ENCODE measurements around the gene CLEC2D. TPM values are rescaled to one million over a fixed set of nuclear protein-coding genes. Genes with fewer than 3 reads are reported as not detected.
A peak's percentile ranks its signal among the peaks of the same experiment; 100 is the strongest.
"Not testable (repeated sequence)": the region's sequence is repeated elsewhere in the genome, so short reads cannot be mapped to it uniquely, and the experiment has no call there.

The CLEC2D gene
- total RNA-seq, 1 donor from 2014 or later, result 15.5 TPM

DNA sequence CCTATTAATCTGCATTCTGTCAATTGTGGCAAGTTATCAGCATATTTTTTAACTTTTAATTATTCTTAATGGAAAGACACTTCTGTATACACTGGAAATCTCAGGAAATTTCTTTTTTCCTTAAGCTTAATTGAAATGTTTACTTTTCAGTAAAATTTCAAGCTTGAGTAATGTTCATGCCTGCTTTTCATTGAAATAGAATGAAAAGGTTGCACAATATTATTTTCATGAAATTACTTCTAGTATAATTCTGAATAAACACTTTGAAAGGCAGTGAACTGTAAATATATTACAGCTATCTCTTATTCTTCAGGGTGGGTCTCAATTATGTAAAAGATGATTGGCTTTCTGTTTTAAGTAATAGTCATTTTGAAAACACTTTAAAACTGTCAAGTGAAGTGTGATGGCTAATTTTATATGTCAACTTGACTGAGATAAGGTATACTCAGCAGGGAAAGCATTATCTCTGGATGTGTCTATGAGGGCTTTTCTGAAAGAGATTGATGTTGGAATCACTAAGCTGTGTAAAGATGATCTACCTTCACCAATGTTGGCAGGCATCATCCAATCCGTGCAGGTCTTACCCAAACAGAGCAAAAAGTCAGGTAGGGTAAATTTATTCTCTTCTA lies 29.9 kb downstream of the CLEC2D start:
- DNase-seq (ENCODE audit: low spot score in 2 of 2), result no peak
- FAIRE-seq, result no peak

- FAIRE-seq (no peak), DNase-seq (ENCODE audit: low spot score in 2 of 2) (no peak)
Measured at GRCh38 chr12:9699898-9700605, 30.5 kb downstream of the CLEC2D start.

GRCh38 chr12:9700606-9700956 lies 31.1 kb downstream of the CLEC2D start:
- DNase-seq (ENCODE audit: low spot score in 2 of 2) (no peak), FAIRE-seq (no peak)

GRCh38 chr12:9701380-9702154 lies 32.1 kb downstream of the CLEC2D start:
- FAIRE-seq, result no peak

DNA sequence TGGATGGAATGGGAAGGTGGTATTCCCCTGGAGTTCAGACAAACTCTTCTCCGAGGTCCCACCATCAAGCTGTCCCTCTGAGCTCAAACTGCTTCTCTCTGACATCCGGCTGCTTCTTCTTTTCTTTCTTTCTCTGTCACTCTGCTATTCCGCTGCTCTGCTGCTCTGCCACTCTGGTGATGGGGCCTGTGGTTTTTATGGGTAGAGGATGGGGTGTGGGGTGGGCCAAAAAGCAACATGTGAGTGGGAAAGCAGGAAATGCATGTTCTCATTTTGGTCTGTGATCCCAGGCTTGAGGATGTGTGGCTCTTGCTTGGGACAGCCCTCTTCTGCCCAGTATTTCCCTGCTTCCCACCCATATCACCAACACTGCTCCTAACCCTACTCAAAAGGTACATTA lies 32.7 kb downstream of the CLEC2D start:
- FAIRE-seq (no peak), DNase-seq (ENCODE audit: low spot score in 2 of 2) (no peak)

More at GRCh38 chr12:9701380-9702154, 32.1 kb downstream of the CLEC2D start:
- no peak for DNase-seq (ENCODE audit: low spot score in 2 of 2)

GRCh38 chr12:9704561-9704960 lies 35.0 kb downstream of the CLEC2D start:
- DNase-seq (ENCODE audit: low spot score in 2 of 2); FAIRE-seq: not testable (repeated sequence)

DNA sequence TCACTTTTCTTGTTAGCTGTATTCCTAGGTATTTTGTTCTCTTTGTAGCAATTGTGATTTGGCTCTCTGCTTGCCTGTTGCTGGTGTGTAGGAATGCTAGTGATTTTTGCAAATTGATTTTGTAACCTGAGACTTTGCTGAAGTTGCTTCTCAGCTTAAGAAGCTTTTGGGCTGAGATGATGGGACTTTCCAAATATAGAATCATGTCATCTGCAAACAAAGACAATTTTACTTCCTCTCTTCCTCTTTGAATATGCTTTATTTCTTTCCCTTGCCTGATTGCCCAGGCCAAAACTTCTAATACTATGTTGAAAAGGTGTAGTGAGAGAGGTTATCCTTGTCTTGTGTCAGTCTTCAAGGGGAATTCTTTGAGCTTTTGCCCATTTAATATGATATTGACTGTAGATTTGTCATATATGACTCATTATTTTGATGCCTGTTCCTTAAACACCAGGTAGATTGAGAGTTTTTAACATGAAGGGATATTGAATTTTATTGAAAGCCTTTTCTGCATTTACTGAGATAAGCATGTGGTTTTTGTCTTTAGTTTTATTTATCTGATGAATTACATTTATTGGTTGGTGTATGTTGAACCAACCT lies 36.7 kb downstream of the CLEC2D start:
- DNase-seq (ENCODE audit: low spot score in 2 of 2) (no peak), FAIRE-seq (no peak)

DNA sequence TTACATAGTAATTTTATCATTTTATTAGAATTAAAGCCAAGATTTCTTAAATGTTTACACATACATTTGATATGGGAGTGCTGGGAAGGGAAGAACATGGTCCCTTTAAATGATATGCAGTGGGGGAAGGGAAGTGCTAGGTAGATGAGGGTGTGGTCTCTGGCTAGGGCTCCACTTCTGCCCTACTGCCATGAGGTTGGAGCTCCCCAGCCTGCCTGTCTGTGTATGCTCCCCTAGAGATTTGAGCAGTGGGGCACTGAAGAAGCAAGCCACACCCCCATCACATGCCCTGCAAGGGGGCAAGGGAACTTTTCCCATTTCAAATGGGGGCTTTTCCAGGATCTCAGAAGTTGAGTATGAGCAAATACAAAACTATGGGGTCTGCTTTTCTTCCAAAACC lies 37.8 kb downstream of the CLEC2D start:
- DNase-seq (ENCODE audit: low spot score in 2 of 2), result no peak
- FAIRE-seq, result no peak

DNA sequence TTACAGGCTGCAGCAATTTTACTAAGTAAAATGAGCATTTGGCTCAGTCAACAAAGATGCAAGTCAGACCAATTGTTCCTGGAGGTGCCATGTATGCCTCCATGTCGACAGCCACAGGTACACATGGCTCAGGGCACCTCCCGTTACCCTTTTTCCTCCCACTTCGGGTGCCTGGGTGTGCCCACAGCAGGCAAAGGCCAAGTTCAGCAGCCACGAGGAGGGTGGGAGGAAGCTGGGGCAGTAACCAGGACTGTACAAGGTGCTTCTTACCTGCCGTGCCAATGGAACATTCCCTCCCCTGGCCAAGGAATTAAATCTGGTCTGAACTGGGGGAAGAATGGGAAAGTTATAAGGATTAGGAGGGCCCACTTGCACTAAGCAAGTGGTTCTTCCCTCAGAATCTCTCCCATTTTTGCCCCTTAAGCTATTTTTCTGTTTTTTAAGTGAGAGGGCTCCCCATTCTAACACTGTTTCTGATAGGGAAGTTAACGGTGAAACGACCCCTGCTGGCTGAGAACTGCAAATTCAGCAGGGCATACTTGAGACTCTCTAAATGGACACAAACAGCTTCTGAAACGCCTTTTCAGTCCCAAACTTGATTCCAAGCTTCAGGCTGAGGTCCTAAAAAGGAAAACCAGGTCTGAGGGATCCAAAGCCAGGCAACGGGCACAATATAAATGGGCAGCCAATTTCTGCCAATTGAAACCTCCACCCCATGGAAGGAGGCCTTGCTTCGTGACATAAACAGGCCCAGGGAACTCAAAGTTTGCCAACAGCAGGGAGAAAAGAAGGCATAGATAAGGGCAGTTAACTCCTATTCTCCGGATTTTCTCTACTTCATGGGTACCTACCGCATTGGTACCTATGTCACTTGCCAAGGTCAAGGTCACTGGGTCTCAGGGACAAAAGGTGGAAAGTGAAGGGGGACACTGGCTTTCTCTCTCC lies 38.6 kb downstream of the CLEC2D start:
- FAIRE-seq (no peak), DNase-seq (ENCODE audit: low spot score in 2 of 2) (peak in 1 of 2 donors; percentile 18)

- no peak for FAIRE-seq
- no peak for DNase-seq (ENCODE audit: low spot score in 2 of 2)
Measured at GRCh38 chr12:9708853-9709252, 39.3 kb downstream of the CLEC2D start.

DNA sequence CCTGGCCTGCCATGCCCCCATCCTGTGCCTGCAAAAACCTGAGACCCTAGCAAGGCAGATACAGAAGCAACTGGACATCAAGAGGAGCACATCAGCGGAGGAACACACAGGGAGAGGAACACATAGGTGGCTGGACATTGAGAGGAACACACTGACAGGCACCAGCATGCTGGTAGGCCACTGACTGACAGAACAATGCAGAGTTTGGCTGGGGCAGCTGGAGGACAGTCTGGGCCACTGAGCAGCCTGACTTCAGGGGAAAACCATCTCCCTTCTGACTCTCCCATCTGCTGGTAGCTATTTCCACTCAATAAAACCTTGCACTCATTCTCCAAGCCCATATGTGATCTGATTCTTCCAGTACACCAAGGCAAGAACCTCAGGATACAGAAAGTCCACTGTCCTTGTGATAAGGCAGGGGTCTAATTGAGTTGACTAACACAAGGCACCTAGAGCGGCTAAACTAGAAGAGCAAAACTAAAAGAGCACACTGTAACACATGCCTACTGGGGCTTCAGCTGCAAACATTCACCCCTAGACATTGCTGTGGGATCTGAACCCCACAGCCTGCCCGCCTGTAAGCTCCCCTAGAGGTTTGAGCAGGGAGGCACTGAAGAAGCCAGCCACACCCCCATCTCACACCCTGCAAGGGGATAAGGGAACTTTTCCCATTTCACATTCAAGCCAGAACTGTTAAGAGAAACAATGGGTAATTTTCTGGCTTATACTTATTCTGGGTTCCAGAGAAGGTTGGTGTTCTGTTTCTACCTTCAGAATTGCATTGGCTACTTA lies 41.3 kb downstream of the CLEC2D start:
- FAIRE-seq, result no peak
- DNase-seq (ENCODE audit: low spot score in 2 of 2), result no peak

DNA sequence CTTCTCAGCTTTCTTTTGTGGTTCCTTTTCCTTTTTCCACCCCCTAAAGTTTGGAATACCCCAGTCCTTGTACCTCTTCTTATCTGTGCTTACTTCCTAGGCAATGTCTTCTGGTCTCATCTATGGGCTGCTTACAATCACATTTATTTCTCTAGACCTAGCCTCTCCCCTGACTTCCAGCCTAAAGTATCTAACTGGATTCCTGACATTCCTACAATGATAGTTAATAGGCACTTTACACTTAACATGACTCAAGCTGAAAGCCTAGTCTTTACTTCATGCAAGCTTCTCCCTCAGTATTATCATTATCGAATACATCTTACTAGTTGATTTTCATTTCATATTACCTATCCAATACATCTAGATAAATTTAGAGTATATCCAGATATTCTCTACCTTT lies 42.2 kb downstream of the CLEC2D start:
- DNase-seq (ENCODE audit: low spot score in 2 of 2) (no peak), FAIRE-seq (no peak)

GRCh38 chr12:9713032-9713558 lies 43.6 kb downstream of the CLEC2D start:
- not testable (repeated sequence) for DNase-seq (ENCODE audit: low spot score in 2 of 2); FAIRE-seq

DNA sequence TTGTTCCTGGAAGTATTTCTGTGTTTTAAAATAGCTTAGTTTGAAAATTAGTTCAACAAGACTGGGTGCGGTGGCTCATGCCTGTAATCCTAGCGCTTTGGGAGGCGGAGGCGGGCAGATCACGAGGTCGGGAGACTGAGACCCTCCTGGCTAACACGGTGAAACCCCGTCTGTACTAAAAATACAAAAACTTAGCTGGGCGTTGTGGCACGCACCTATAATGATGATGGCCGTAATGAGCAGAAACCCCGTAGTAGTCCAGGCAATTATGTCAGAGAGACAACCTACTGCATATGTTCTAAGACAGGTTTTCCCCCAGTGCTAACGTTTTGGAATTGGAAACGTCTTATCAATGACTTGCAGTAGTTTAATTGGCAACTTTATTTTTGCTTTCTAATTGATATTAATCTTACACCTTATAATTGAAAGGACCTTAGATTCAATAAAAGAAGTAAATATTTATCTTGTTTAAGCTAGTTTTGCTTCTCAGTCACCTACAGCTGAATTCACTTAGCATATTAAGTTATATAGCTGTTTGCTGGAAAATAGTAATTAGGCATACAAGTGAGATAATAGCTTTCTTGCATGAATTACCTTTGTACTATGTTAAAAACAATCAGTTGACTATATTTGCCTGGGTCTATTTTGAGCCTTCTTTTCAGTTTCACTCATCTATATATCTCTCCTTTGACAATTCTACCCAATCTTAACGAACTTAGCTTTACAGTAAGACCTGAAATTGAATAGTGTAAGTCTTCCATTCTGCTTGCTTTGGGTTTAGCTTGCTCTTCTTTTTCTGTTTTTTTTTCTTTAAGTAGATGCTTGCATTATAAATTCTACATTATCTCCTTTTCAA lies 47.8 kb downstream of the CLEC2D start:
- FAIRE-seq (no peak), DNase-seq (ENCODE audit: low spot score in 2 of 2) (no peak)

DNA sequence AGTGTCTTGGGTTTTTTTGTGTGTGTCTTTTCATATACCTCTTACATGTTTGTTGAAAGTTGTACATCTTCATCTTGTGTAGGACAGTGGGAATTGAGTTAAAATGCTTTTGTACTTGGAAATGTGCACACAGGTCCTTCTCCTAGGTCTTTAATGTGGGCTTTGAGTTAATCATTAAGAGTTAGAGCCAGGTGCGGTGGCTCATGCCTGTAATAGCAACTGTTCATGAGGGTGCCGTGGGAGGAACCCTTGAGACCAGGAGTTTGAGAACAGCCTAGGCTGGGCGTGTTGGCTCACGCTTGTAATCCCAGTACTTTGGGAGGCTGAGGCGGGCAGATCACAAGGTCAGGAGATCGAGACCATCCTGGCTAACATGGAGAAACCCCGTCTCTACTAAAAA lies 49.5 kb downstream of the CLEC2D start:
- DNase-seq (ENCODE audit: low spot score in 2 of 2) (no peak), FAIRE-seq (no peak)

DNA sequence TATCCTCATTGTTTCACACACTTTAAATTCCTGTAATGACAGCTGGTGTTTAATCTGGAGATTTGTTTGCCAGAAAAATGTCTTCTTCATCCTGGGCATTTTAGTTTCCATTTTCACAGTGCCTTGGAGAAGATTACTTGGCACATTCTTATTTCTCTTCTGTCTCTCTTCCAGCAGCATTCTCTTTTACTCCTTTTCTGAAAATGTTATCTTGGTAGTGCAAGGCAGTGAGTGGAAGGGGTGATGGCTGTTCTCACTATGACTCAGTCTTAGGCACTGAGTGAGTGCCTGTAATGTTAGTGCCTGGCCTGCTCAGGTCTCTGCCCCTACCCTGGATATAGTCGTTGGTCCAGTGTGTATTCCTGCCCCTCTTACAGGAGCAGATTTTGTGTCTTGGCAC lies 50.3 kb downstream of the CLEC2D start:
- no peak for DNase-seq (ENCODE audit: low spot score in 2 of 2)
- no peak for FAIRE-seq

DNA sequence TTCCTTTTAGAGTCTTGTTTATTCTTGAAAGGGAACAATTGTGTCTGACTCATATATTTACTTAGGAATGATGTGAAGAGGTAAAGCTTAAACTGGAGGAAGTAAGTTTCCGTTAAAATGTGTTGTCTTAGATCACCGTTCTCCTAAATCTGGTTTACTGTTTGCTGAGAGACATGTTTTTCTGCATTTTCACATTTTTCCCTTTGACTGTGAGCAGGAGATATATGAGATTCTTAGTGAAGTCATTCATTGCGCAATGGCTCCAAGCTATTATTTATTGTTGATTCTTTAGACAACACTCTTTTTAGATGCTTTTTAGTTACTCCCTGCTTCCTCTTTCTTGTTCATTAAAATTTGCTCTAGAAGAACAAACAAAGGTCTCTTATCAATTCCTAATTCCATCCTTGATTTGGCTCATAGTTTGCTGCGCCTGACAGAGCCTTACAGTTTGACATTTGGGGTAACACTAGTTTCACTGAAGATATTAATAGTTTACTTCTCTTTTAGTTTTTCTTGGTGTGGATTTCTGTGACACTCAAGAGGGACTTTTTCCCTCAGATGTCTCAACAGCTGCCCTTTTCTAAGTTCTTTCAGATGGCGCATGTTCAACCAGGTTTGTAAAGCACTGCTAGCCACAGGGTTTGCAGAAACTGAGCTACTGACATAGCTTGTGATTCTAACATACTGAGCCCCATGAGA lies 52.0 kb downstream of the CLEC2D start:
- FAIRE-seq (no peak), DNase-seq (ENCODE audit: low spot score in 2 of 2) (no peak)
